ENCODE data around the gene PLP1.

The PLP1 gene

DNA sequence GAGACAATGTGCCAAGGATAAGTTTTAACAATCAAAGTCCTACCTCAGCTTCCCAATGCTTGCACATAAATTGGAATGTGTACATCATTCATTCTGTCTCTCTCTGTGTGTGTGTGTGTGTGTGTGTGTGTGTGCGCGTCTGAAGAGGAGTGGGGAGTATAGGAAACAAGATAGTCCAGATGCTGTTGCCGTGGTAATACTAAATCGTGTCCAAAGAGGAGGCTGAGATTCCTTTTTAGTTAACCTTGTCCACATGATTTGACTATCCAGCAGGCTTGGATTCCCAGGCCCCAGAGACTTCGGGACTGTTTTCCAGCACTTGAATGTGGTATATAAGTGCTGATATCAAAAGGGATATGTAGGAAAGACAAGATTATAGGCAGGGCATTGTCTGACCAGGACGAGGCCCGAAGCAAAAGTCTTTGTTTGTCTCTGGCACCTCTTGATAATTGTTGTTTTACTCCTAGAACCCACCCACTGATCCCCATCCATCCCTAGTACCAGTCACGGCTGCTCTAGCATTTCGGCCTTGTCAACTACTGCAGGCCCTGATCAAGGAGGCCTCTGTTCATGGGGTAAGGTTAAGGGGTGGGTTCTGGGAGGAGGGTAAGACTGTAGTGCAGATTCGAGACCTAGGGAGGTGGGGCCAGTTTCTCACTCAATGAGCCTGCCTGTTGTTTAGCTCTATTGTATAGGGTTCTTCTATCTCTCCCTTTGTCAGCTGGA lies 3.9 kb downstream of the PLP1 start:
- H3K9me3 ChIP-seq (ENCODE audit: insufficient read depth, low read length) = no peaks in the 10 kb centered on the region
- no peak overlapping the region for H3K4me2 ChIP-seq (ENCODE audit: low read depth, low read length, poor library complexity, severe bottlenecking)
- H3K4me3 ChIP-seq (ENCODE audit: insufficient read depth, low read length, poor library complexity, severe bottlenecking) = no peak overlapping the region
- no peak overlapping the region for H2AFZ ChIP-seq (ENCODE audit: low read depth, low read length, severe bottlenecking)
- H3F3A ChIP-seq (ENCODE audit: insufficient read depth) = no peaks in the 10 kb centered on the region
- no peaks in the 10 kb centered on the region for H4K20me1 ChIP-seq (ENCODE audit: low read depth, low read length)
- H3K9ac ChIP-seq (ENCODE audit: low read length) = no peak overlapping the region
- no peaks in the 10 kb centered on the region for H3K36me3 ChIP-seq (ENCODE audit: low read length)
- H3K27ac ChIP-seq (ENCODE audit: low read depth, low read length) = no peak overlapping the region
- no peak for TF ChIP-seq EZH2phosphoT487 (conservative IDR thresholded peaks at IDR 0.05; ENCODE audit: low read length)
- TF ChIP-seq, protein P1, sequence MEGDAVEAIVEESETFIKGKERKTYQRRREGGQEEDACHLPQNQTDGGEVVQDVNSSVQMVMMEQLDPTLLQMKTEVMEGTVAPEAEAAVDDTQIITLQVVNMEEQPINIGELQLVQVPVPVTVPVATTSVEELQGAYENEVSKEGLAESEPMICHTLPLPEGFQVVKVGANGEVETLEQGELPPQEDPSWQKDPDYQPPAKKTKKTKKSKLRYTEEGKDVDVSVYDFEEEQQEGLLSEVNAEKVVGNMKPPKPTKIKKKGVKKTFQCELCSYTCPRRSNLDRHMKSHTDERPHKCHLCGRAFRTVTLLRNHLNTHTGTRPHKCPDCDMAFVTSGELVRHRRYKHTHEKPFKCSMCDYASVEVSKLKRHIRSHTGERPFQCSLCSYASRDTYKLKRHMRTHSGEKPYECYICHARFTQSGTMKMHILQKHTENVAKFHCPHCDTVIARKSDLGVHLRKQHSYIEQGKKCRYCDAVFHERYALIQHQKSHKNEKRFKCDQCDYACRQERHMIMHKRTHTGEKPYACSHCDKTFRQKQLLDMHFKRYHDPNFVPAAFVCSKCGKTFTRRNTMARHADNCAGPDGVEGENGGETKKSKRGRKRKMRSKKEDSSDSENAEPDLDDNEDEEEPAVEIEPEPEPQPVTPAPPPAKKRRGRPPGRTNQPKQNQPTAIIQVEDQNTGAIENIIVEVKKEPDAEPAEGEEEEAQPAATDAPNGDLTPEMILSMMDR (IDR thresholded peaks at IDR 0.05; ENCODE audit: insufficient read depth, low read length, poor library complexity, severe bottlenecking) = no peak
- H3K79me2 ChIP-seq (ENCODE audit: insufficient read depth, low read length) = no peaks in the 10 kb centered on the region
- H3K9me2 ChIP-seq (replicated peaks; ENCODE audit: insufficient read depth, low read length) = no peaks in the 10 kb centered on the region
- H3K27me3 ChIP-seq (ENCODE audit: low read length) = no peaks in the 10 kb centered on the region

DNA sequence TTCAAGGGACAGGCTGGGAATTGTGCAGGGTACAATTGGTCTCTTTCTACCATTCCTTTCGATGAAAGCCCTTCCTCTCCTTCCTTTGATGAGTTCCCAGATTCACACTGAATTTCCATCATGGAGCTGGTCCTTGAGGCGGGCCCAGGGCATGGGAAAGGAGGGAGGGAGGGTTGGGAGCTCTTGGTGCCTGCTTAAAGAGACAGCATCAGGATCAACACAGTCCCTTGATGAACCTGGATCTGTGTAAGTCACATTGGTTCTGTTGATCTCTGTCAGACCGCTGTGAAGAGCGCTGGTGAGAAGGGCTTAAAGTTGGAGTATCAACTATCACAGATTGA lies 4.4 kb downstream of the PLP1 start:
- H3K9me2 ChIP-seq (replicated peaks; ENCODE audit: insufficient read depth, low read length) = no peaks in the 10 kb centered on the region
- H3K79me2 ChIP-seq (ENCODE audit: insufficient read depth, low read length) = no peaks in the 10 kb centered on the region
- H3K9me3 ChIP-seq (ENCODE audit: insufficient read depth, low read length) = no peaks in the 10 kb centered on the region
- no peaks in the 10 kb centered on the region for H3K36me3 ChIP-seq (ENCODE audit: low read length)
- no peak overlapping the region for H3K4me3 ChIP-seq (ENCODE audit: insufficient read depth, low read length, poor library complexity, severe bottlenecking)
- H3K4me2 ChIP-seq (ENCODE audit: low read depth, low read length, poor library complexity, severe bottlenecking) = no peak overlapping the region
- H2AFZ ChIP-seq (ENCODE audit: low read depth, low read length, severe bottlenecking) = no peak overlapping the region
- TF ChIP-seq, protein P1 (IDR thresholded peaks at IDR 0.05; ENCODE audit: insufficient read depth, low read length, poor library complexity, severe bottlenecking) = no peak
- TF ChIP-seq EZH2phosphoT487 (conservative IDR thresholded peaks at IDR 0.05; ENCODE audit: low read length) = no peak
- no peaks in the 10 kb centered on the region for H4K20me1 ChIP-seq (ENCODE audit: low read depth, low read length)
- H3F3A ChIP-seq (ENCODE audit: insufficient read depth) = no peaks in the 10 kb centered on the region
- H3K9ac ChIP-seq (ENCODE audit: low read length) = no peak overlapping the region
- no peaks in the 10 kb centered on the region for H3K27me3 ChIP-seq (ENCODE audit: low read length)
- H3K27ac ChIP-seq (ENCODE audit: low read depth, low read length) = no peak overlapping the region

- H3K79me2 ChIP-seq (ENCODE audit: insufficient read depth, low read length) = no peaks in the 10 kb centered on the region
- H3K9me3 ChIP-seq (ENCODE audit: insufficient read depth, low read length) = no peaks in the 10 kb centered on the region
- no peak overlapping the region for H3K9ac ChIP-seq (ENCODE audit: low read length)
- no peaks in the 10 kb centered on the region for H3K36me3 ChIP-seq (ENCODE audit: low read length)
- H3K27me3 ChIP-seq (ENCODE audit: low read length) = no peaks in the 10 kb centered on the region
- H3K4me3 ChIP-seq (ENCODE audit: insufficient read depth, low read length, poor library complexity, severe bottlenecking) = no peak overlapping the region
- no peak overlapping the region for H3K4me2 ChIP-seq (ENCODE audit: low read depth, low read length, poor library complexity, severe bottlenecking)
- no peaks in the 10 kb centered on the region for H3K9me2 ChIP-seq (replicated peaks; ENCODE audit: insufficient read depth, low read length)
- TF ChIP-seq, protein P1 (IDR thresholded peaks at IDR 0.05; ENCODE audit: insufficient read depth, low read length, poor library complexity, severe bottlenecking) = no peak
- TF ChIP-seq EZH2phosphoT487 (conservative IDR thresholded peaks at IDR 0.05; ENCODE audit: low read length) = no peak
- no peaks in the 10 kb centered on the region for H4K20me1 ChIP-seq (ENCODE audit: low read depth, low read length)
- no peaks in the 10 kb centered on the region for H3F3A ChIP-seq (ENCODE audit: insufficient read depth)
- H3K27ac ChIP-seq (ENCODE audit: low read depth, low read length) = no peak overlapping the region
- H2AFZ ChIP-seq (ENCODE audit: low read depth, low read length, severe bottlenecking) = no peak overlapping the region
Measured at GRCh38 chrX:103781706-103782105, 5.1 kb downstream of the PLP1 start.

All from SU-DHL-6 (cell line).